ENCODE data around the gene SLC16A12.

- TF ChIP-seq CTCF (IDR thresholded peaks at IDR 0.05; ENCODE audit: low read depth, low read length) (no peak), EZH2phosphoT487 (IDR thresholded peaks at IDR 0.05; ENCODE audit: low read depth) (no peak)
These were observed 2.0 kb upstream of the SLC16A12 start for GRCh38 chr10:89537364-89537763.
